IMR-90 (cell line): ENCODE measurements around the gene FOXR1. TPM values are rescaled to one million over a fixed set of nuclear protein-coding genes. Genes with fewer than 3 reads are reported as not detected.
"Not testable (repeated sequence)": the region's sequence is repeated elsewhere in the genome, so short reads cannot be mapped to it uniquely, and the experiment has no call there.

Source experiments
- ATAC-seq: fragments of 200-7000 bp; cut with Tn5 transposase; 2 replicates; pipeline ENCODE4 v1.9.1; 2020; ENCODE audit warnings: low read depth, mild to moderate bottlenecking, moderate library complexity
- BruUV-seq: library from RNA; stranded (reverse); fragments of 400-500 nt; replicated peaks from 2 replicates; lab custom pipeline; 2021; lab: Mats Ljungman, UMichigan
- CTCF ChIA-PET: fragments of 300-600 bp; formaldehyde crosslinking; extraction: SDS; loops from one replicate; lab custom pipeline; 2021; ENCODE audit warnings: antibody characterized with exemption; lab: Yijun Ruan, JAX
- POLR2A ChIA-PET: fragments of 300-600 bp; sonication (Branson Sonifier 250); formaldehyde crosslinking; loops from one replicate; lab custom pipeline; 2022; ENCODE audit warnings: antibody characterized with exemption; ENCODE audit not compliant: unreplicated experiment; lab: Charles Lee
- DNase-seq: peaks from one replicate; pipeline ENCODE4 v3.0.0; 2013
- H2AFZ ChIP-seq: replicated peaks from 2 replicates; pipeline ENCODE3; 2013; ENCODE audit warnings: low read length, mild to moderate bottlenecking; ENCODE audit not compliant: poor library complexity
- H2AK5ac ChIP-seq: 2 replicates; pipeline ENCODE4 v1.6.1; 2013; ENCODE audit warnings: low read depth, low read length, inconsistent platforms
- H2AK9ac ChIP-seq: replicated peaks from 2 replicates; pipeline ENCODE3; 2013; ENCODE audit warnings: mild to moderate bottlenecking, low read depth, low read length, moderate library complexity; ENCODE audit not compliant: poor library complexity
- H2BK120ac ChIP-seq: 2 replicates; pipeline ENCODE4 v1.6.1; 2013; ENCODE audit warnings: low read depth, low read length, inconsistent platforms
- H2BK15ac ChIP-seq: 3 replicates; pipeline ENCODE4 v1.6.1; 2013; ENCODE audit warnings: low read depth, low read length, inconsistent platforms
- H2BK20ac ChIP-seq: 2 replicates; pipeline ENCODE4 v1.6.1; 2013; ENCODE audit warnings: low read depth, mild to moderate bottlenecking, inconsistent platforms, low read length, moderate library complexity
- H2BK5ac ChIP-seq: 2 replicates; pipeline ENCODE4 v1.6.1; 2013; ENCODE audit warnings: mild to moderate bottlenecking, low read depth, low read length, inconsistent platforms; ENCODE audit not compliant: poor library complexity, severe bottlenecking
- H3K14ac ChIP-seq: replicated peaks from 2 replicates; pipeline ENCODE4 v1.6.1; 2013; ENCODE audit warnings: low read depth, low read length, inconsistent platforms
- H3K18ac ChIP-seq: 2 replicates; pipeline ENCODE4 v1.6.1; 2013; ENCODE audit warnings: low read depth, low read length, control low read depth
- H3K23ac ChIP-seq: 2 replicates; pipeline ENCODE4 v1.6.1; 2013; ENCODE audit warnings: low read depth, low read length, inconsistent platforms
- H3K27ac ChIP-seq: 2 replicates; pipeline ENCODE4 v1.5.1; 2013; ENCODE audit warnings: mild to moderate bottlenecking, control low read depth, low read length; ENCODE audit not compliant: insufficient read depth
- H3K27me3 ChIP-seq: 2 replicates; pipeline ENCODE4 v1.6.1; 2013; ENCODE audit warnings: low read length; ENCODE audit not compliant: control insufficient read depth, insufficient read depth
- H3K36me3 ChIP-seq: 2 replicates; pipeline ENCODE4 v1.6.1; 2013; ENCODE audit warnings: low read length, mixed read lengths; ENCODE audit not compliant: control insufficient read depth, insufficient read depth
- H3K4ac ChIP-seq: 2 replicates; pipeline ENCODE4 v1.6.1; 2013; ENCODE audit warnings: low read depth, low read length, inconsistent platforms
- H3K4me1 ChIP-seq: 2 replicates; pipeline ENCODE4 v1.6.1; 2013; ENCODE audit warnings: low read length, mixed read lengths; ENCODE audit not compliant: control insufficient read depth, insufficient read depth
- H3K4me2 ChIP-seq: 2 replicates; pipeline ENCODE4 v1.6.1; 2013; ENCODE audit warnings: low read depth, mild to moderate bottlenecking, control low read depth, low read length, moderate library complexity
- H3K4me3 ChIP-seq: 2 replicates; pipeline ENCODE4 v1.5.1; 2013; ENCODE audit warnings: low read depth, mild to moderate bottlenecking, control low read depth, low read length, moderate library complexity; ENCODE audit not compliant: insufficient read depth
- H3K56ac ChIP-seq: 2 replicates; pipeline ENCODE4 v1.6.1; 2013; ENCODE audit warnings: low read length, inconsistent platforms; ENCODE audit not compliant: insufficient read depth; ENCODE audit errors: extremely low read depth
- H3K79me1 ChIP-seq, 2 experiments: 2 replicates each; pipeline ENCODE4 v1.6.1; 2013; ENCODE audit warnings: low read length in 2 of 2, inconsistent platforms in 1 of 2, low read depth in 1 of 2
- H3K9ac ChIP-seq: 2 replicates; pipeline ENCODE4 v1.6.1; 2013; ENCODE audit warnings: low read depth, low read length, control low read depth
- H3K9me1 ChIP-seq: 2 replicates; pipeline ENCODE4 v1.6.1; 2013; ENCODE audit warnings: low read length, inconsistent platforms; ENCODE audit not compliant: insufficient read depth
- H3K9me3 ChIP-seq: 2 replicates; pipeline ENCODE4 v1.6.1; 2013; ENCODE audit warnings: low read length; ENCODE audit not compliant: control insufficient read depth, insufficient read depth
- H4K20me1 ChIP-seq: 2 replicates; pipeline ENCODE4 v1.6.1; 2013; ENCODE audit warnings: low read length, inconsistent platforms; ENCODE audit not compliant: insufficient read depth
- H4K5ac ChIP-seq: 2 replicates; pipeline ENCODE4 v1.6.1; 2013; ENCODE audit warnings: mild to moderate bottlenecking, low read depth, low read length, control low read depth
- H4K8ac ChIP-seq, 2 experiments: 2 replicates each; pipeline ENCODE4 v1.6.1; 2013; ENCODE audit warnings: low read depth in 2 of 2, low read length in 2 of 2, control low read depth in 1 of 2, inconsistent platforms in 1 of 2
- H4K91ac ChIP-seq: 2 replicates; pipeline ENCODE4 v1.6.1; 2013; ENCODE audit warnings: low read depth, low read length, inconsistent platforms; ENCODE audit not compliant: insufficient read depth
- WGBS, 2 experiments: methylation state at CpG; one replicate each; pipeline versions ENCODE4 v1.1.5 to v1.1.7; 2013; ENCODE audit warnings: missing lambda C conversion rate in 2 of 2; ENCODE audit not compliant: insufficient read length in 1 of 2; ENCODE audit errors: extremely low coverage in 2 of 2; 5-methylcytosine and 5-hydroxymethylcytosine counted together
- dilution Hi-C: fragments of 300-500 bp; cut with HindIII; formaldehyde crosslinking; loops from one replicate; pipeline ENCODE4 v1.14.3; 2018; ENCODE audit warnings: low sequenced_read_pairs; ENCODE audit not compliant: unreplicated experiment
- in situ Hi-C: fragments of 300-500 bp; cut with MboI; formaldehyde crosslinking; loops from 3 replicates; pipeline ENCODE4 v1.14.3; 2019; ENCODE audit warnings: low sequenced_read_pairs, inconsistent platforms, mixed read lengths
- intact Hi-C: fragments of 100-400 bp; cut with micrococcal nuclease; formaldehyde crosslinking; loops from 2 replicates; pipeline ENCODE4 v1.10.0; 2022
- polyA plus RNA-seq, 3 experiments: library from polyadenylated mRNA; depleted of rRNA; stranded (reverse); fragments of >200 nt; gene quantifications; 2 replicates each; pipeline ENCODE4 v1.2.3, GENCODE V29; 2012; ENCODE audit warnings: low replicate concordance in 1 of 3
- total RNA-seq: library from RNA; depleted of rRNA; stranded (reverse); fragments of >200 nt; gene quantifications from 2 replicates; pipeline ENCODE4 v1.2.3, GENCODE V29; 2012

The FOXR1 gene
- total and polyA plus RNA-seq, 2 of the 4 experiments (the other 2 are of a cell fraction) = not detected

DNA sequence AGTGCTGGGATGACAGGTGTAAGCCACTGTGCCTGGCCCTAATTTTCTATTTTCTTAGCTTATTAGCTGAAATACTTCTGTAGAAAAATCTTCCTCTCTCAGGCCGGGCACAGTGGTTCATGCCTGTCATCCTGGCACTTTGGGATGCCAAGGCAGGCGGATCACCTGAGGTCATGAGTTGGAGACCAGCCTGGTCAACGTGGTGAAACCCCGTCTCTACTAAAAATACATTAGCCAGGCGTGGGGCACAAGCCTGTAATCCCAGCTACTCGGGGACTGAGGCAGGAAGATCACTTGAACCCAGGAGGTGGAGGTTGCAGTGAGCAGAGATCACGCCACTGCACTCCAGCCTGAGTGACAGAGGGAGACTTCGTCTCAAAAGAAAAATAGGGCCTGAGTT is 12.8 kb downstream of the FOXR1 start:
- H3K4me3 ChIP-seq, CTCF ChIA-PET, H2BK5ac ChIP-seq, H2BK120ac ChIP-seq, H3K4ac ChIP-seq, H3K23ac ChIP-seq, DNase-seq, H3K4me2 ChIP-seq, H2BK20ac ChIP-seq, H3K9me3 ChIP-seq, H3K9me1 ChIP-seq, H3K79me1 ChIP-seq, H4K8ac ChIP-seq, H2BK15ac ChIP-seq, H3K9ac ChIP-seq, in situ Hi-C loops, ATAC-seq, H2AK9ac ChIP-seq, dilution Hi-C loops, H4K5ac ChIP-seq, H3K18ac ChIP-seq, H3K36me3 ChIP-seq, POLR2A ChIA-PET, intact Hi-C loops, H3K4me1 ChIP-seq, BruUV-seq, H3K27ac ChIP-seq, H2AFZ ChIP-seq, H3K14ac ChIP-seq, H4K91ac ChIP-seq, H4K20me1 ChIP-seq, H3K56ac ChIP-seq, H2AK5ac ChIP-seq: not testable (repeated sequence)
- 67% methylated on average over 2 of the region's 8 CpGs; no CpG with 5 or more reads in 1 of the 2 experiments for WGBS, 2 experiments
- H3K27me3 ChIP-seq = peaks cover 12% of the 10 kb centered on the region; the same call in 1 of the 2 replicates
